Sigmoid colon (tissue), 7 donors: Measurements from ENCODE around the gene MORN1. TPM values are rescaled to one million over a fixed set of nuclear protein-coding genes. Genes with fewer than 3 reads are reported as not detected.

ENCODE experiments used
- DNase-seq: peaks from one replicate; pipeline ENCODE4 v3.0.0-alpha.2; 2019
- H3K27ac ChIP-seq, 4 donors: fragments of 200-600 bp; sonication (generic); one replicate each; pipeline ENCODE4 v1.5.1; 2016 to 2019; ENCODE audit warnings: mild to moderate bottlenecking in 1 of 4
- H3K27me3 ChIP-seq, 3 donors: fragments of 200-600 bp; sonication (generic); one replicate each; pipeline ENCODE4 v1.5.1; 2019; ENCODE audit warnings: mild to moderate bottlenecking in 1 of 3
- H3K36me3 ChIP-seq, 4 donors: fragments of 200-600 bp; sonication (generic); one replicate each; pipeline ENCODE4 v1.5.1; 2016 to 2019
- H3K4me1 ChIP-seq, 4 donors: fragments of 200-600 bp; sonication (generic); one replicate each; pipeline ENCODE4 v1.5.1; 2017 to 2019
- H3K4me3 ChIP-seq, 4 donors: fragments of 200-600 bp; sonication (generic); one replicate each; pipeline ENCODE4 v1.5.1; 2017 to 2019; ENCODE audit warnings: mild to moderate bottlenecking in 2 of 4, moderate library complexity in 1 of 4
- H3K9me3 ChIP-seq, 4 donors: fragments of 200-600 bp in 3 of 4; sonication (generic) in 3 of 4; one replicate each; pipeline versions ENCODE4 v1.5.1 to v1.6.1; 2013 to 2019
- EP300 ChIP-seq, 4 donors: sonication (generic); formaldehyde crosslinking; IDR thresholded peaks; one replicate each; pipeline ENCODE4 v1.6.1; 2017; ENCODE audit warnings: antibody characterized with exemption in 4 of 4
- POLR2A ChIP-seq, 2 donors: fragments of 450-650 bp; IDR thresholded peaks; one replicate each; pipeline ENCODE4 v1.6.1; 2016; ENCODE audit warnings: antibody characterized with exemption in 2 of 2, mild to moderate bottlenecking in 2 of 2, moderate library complexity in 2 of 2
- POLR2AphosphoS5 ChIP-seq, 4 donors: sonication (generic); formaldehyde crosslinking; IDR thresholded peaks; one replicate each; pipeline ENCODE4 v1.6.1; 2017; ENCODE audit warnings: antibody characterized with exemption in 4 of 4
- WGBS, 2 donors: extraction: QIAGEN DNeasy Blood & Tissue Kit; methylation state at CpG; one replicate each; pipeline ENCODE4 v1.1.7; 2013; 5-methylcytosine and 5-hydroxymethylcytosine counted together
- intact Hi-C: fragments of 100-400 bp; cut with DNase I; formaldehyde crosslinking; loops from one replicate; pipeline ENCODE4 v1.15.1; 2023
- polyA plus RNA-seq, 3 donors: library from polyadenylated mRNA; stranded (reverse); fragments of 200-250 nt; gene quantifications; one replicate each; pipeline ENCODE4 v1.2.3, GENCODE V29; 2013
- total RNA-seq, 4 donors: library from RNA; depleted of rRNA; stranded (reverse); fragments of >200 nt; gene quantifications; one replicate each; pipeline ENCODE4 v1.1.0, GENCODE V29; 2016
- TF ChIP-seq, protein P1 (sequence below), 4 experiments: fragments of 450-650 bp in 3 of 4; fragments of 200-600 bp in 1 of 4; IDR thresholded peaks; one replicate each; pipeline ENCODE4 v1.5.1; 2016 to 2019; ENCODE audit warnings: antibody characterized with exemption in 4 of 4, mild to moderate bottlenecking in 3 of 4, moderate library complexity in 2 of 4
- donor health status: healthy with polysubstance abuse.
- donor health status: Bipolar disorder and iron deficiency.
- donor health status: healthy.

MORN1 gene
- total and polyA plus RNA-seq, 7 donors = 2.4 to 9.1 (median 6.4) TPM

GRCh38 chr1:2418791-2419320, 27.5 kb upstream of the MORN1 start:
- H3K36me3 ChIP-seq = no peaks in the 10 kb centered on the region
- 83 to 85% methylated on average over 16 of the region's 16 CpGs for WGBS, 2 donors
- no peak overlapping the region for H3K27ac ChIP-seq
- peaks cover 6 to 84% (median 61%) of the 10 kb centered on the region in 3 donors for H3K27me3 ChIP-seq
- intact Hi-C loops = loop anchor here (10.0 kb wide), 2 partner anchors 226 to 504 kb away; partner anchors contain the start of genes CALML6 and TMEM52
- TF ChIP-seq POLR2AphosphoS5 (IDR thresholded peaks at IDR 0.05) (no peak), EP300 (IDR thresholded peaks at IDR 0.05) (no peak), POLR2A (IDR thresholded peaks at IDR 0.05) (no peak)
- TF ChIP-seq, protein P1, sequence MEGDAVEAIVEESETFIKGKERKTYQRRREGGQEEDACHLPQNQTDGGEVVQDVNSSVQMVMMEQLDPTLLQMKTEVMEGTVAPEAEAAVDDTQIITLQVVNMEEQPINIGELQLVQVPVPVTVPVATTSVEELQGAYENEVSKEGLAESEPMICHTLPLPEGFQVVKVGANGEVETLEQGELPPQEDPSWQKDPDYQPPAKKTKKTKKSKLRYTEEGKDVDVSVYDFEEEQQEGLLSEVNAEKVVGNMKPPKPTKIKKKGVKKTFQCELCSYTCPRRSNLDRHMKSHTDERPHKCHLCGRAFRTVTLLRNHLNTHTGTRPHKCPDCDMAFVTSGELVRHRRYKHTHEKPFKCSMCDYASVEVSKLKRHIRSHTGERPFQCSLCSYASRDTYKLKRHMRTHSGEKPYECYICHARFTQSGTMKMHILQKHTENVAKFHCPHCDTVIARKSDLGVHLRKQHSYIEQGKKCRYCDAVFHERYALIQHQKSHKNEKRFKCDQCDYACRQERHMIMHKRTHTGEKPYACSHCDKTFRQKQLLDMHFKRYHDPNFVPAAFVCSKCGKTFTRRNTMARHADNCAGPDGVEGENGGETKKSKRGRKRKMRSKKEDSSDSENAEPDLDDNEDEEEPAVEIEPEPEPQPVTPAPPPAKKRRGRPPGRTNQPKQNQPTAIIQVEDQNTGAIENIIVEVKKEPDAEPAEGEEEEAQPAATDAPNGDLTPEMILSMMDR (IDR thresholded peaks at IDR 0.05) = no peak
- no peak for DNase-seq
- peaks cover 0 to 9% (median 9%) of the 10 kb centered on the region in 4 donors for H3K4me1 ChIP-seq
- no peak overlapping the region for H3K4me3 ChIP-seq
- peaks cover 0 to 9% (median 4%) of the 10 kb centered on the region in 4 donors for H3K9me3 ChIP-seq

- TF ChIP-seq POLR2A (IDR thresholded peaks at IDR 0.05) (no peak), EP300 (IDR thresholded peaks at IDR 0.05) (no peak), POLR2AphosphoS5 (IDR thresholded peaks at IDR 0.05) (no peak)
- TF ChIP-seq, protein P1 (IDR thresholded peaks at IDR 0.05) = no peak
- Histone ChIP-seq H3K36me3 (no peaks in the 10 kb centered on the region), H3K27ac (no peak overlapping the region), H3K27me3 (peaks cover 6 to 74% (median 54%) of the 10 kb centered on the region in 3 donors), H3K9me3 (no peaks in the 10 kb centered on the region), H3K4me1 (peaks cover 0 to 19% (median 18%) of the 10 kb centered on the region in 4 donors), H3K4me3 (no peak overlapping the region)
- 84 to 86% methylated on average over 14 of the region's 14 CpGs for WGBS, 2 donors
- intact Hi-C loops = loop anchor here (10.0 kb wide), 2 partner anchors 227 to 503 kb away; partner anchors contain the start of genes CALML6 and TMEM52
- no peak for DNase-seq
Measured at GRCh38 chr1:2417833-2418225, 26.5 kb upstream of the MORN1 start.

DNA sequence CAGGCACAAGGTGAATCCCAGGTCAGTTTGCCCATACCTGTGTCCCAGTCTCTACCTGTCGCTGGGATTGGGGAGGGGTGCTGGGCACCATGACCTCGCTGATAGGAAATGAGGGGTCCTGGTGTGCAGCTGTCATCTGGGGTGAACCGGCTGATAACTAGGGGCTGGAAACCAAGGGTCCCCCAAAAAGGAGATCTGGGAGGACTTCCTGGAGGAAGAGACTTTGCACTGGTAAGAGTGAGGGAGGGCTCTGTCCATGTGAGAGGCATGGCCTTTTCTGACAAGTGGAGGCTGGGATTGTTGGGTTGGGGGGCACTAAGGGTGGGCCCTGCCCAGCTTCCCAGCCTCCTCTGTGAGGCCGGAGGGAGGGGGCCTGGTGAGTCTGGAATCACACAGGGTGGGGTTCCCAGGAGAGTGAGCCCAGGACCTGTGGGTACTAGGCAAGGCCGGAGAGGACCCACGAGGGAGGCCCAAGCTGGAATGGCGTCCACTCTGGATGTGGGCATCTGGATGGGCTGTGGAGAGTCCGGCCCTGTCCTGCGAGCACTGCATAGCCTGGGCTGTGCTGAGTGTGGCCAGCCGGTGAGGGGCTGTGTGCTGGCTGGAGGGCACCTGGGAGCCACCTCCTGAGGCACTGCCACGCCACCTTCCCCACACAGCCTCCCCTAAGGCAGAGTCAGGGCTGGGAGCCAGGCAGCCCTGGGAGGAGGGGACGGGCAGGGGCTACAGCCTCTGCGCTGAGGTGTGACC, 25.9 kb upstream of the MORN1 start:
- no peaks in the 10 kb centered on the region for H3K9me3 ChIP-seq
- no peak overlapping the region for H3K27ac ChIP-seq
- H3K4me3 ChIP-seq = no peak overlapping the region
- WGBS, 2 donors = 86 to 87% methylated on average over 13 of the region's 13 CpGs
- DNase-seq = no peak
- H3K4me1 ChIP-seq = peaks cover 0 to 22% (median 18%) of the 10 kb centered on the region in 4 donors
- H3K36me3 ChIP-seq = no peaks in the 10 kb centered on the region
- intact Hi-C loops = loop anchor here (10.0 kb wide), 2 partner anchors 228 to 502 kb away; partner anchors contain the start of genes CALML6 and TMEM52
- TF ChIP-seq POLR2AphosphoS5 (IDR thresholded peaks at IDR 0.05) = no peak
- no peak for TF ChIP-seq EP300 (IDR thresholded peaks at IDR 0.05)
- TF ChIP-seq, protein P1 (IDR thresholded peaks at IDR 0.05) = no peak
- no peak for TF ChIP-seq POLR2A (IDR thresholded peaks at IDR 0.05)
- H3K27me3 ChIP-seq = peaks cover 6 to 68% (median 49%) of the 10 kb centered on the region in 3 donors

- Histone ChIP-seq H3K36me3 (no peaks in the 10 kb centered on the region), H3K27me3 (peaks cover 6 to 60% (median 43%) of the 10 kb centered on the region in 3 donors), H3K4me3 (no peak overlapping the region), H3K4me1 (peaks cover 0 to 30% (median 24%) of the 10 kb centered on the region in 4 donors), H3K27ac (no peak overlapping the region), H3K9me3 (no peaks in the 10 kb centered on the region)
- TF ChIP-seq POLR2A (IDR thresholded peaks at IDR 0.05) (no peak), POLR2AphosphoS5 (IDR thresholded peaks at IDR 0.05) (no peak), EP300 (IDR thresholded peaks at IDR 0.05) (no peak)
- TF ChIP-seq, protein P1 (IDR thresholded peaks at IDR 0.05) = no peak
- DNase-seq = no peak
- 5 to 21% methylated on average over 12 of the region's 12 CpGs for WGBS, 2 donors
- intact Hi-C loops = loop anchor here (10.0 kb wide), 2 partner anchors 228 to 502 kb away; partner anchors contain the start of genes CALML6 and TMEM52
Measured at GRCh38 chr1:2416403-2416802, 25.0 kb upstream of the MORN1 start.
